Activated CD4-positive, CD25-positive, alpha-beta regulatory T cell treated with anti-CD3 and anti-CD28 coated beads, Interleukin-2, amount 50 U/mL, for 16 hours (primary cell): ENCODE measurements around the gene GATC.
"Not testable (repeated sequence)": the region's sequence is repeated elsewhere in the genome, so short reads cannot be mapped to it uniquely, and the experiment has no call there.

Experiments
- DNase-seq: peaks from one replicate; pipeline ENCODE4 v3.0.0-alpha.2; 2020; ENCODE audit warnings: low read depth, low spot score

The GATC gene

GRCh38 chr12:120470150-120470784 is 24.0 kb downstream of the GATC start:
- DNase-seq, result no peak

- no peak for DNase-seq
Measured at GRCh38 chr12:120472521-120472920, 26.3 kb downstream of the GATC start.

- DNase-seq, result no peak
Measured at GRCh38 chr12:120473807-120474615, 27.8 kb downstream of the GATC start.

- no peak for DNase-seq
Measured at GRCh38 chr12:120474616-120474960, 28.3 kb downstream of the GATC start.

- DNase-seq, result no peak
Measured at GRCh38 chr12:120475643-120476042, 29.4 kb downstream of the GATC start.

GRCh38 chr12:120479458-120479857 is 33.2 kb downstream of the GATC start:
- no peak for DNase-seq

- no peak for DNase-seq
Measured at GRCh38 chr12:120480211-120480610, 34.0 kb downstream of the GATC start.

GRCh38 chr12:120481022-120481767 is 35.0 kb downstream of the GATC start:
- DNase-seq, result no peak

GRCh38 chr12:120483621-120484020 is 37.4 kb downstream of the GATC start:
- no peak for DNase-seq

- no peak for DNase-seq
Measured at GRCh38 chr12:120485961-120486881, 40.0 kb downstream of the GATC start.

- not testable (repeated sequence) for DNase-seq
Measured at GRCh38 chr12:120487552-120487951, 41.3 kb downstream of the GATC start.

GRCh38 chr12:120488057-120488640 is 41.9 kb downstream of the GATC start:
- DNase-seq, result no peak

GRCh38 chr12:120489018-120489417 is 42.8 kb downstream of the GATC start:
- DNase-seq, result no peak

GRCh38 chr12:120490325-120490724 is 44.1 kb downstream of the GATC start:
- no peak for DNase-seq

- no peak for DNase-seq
Measured at GRCh38 chr12:120490833-120491512, 44.7 kb downstream of the GATC start.

- DNase-seq, result no peak
Measured at GRCh38 chr12:120495186-120495730, 49.0 kb downstream of the GATC start.

- peak; percentile 96 for DNase-seq
Measured at GRCh38 chr12:120495731-120496412, 49.6 kb downstream of the GATC start, which contains the start of gene DYNLL1. DYNLL1 (plus strand) TSS chr12:120496113; CDS start chr12:120496422, 309 bp downstream.

- DNase-seq, result no peak
Measured at GRCh38 chr12:120496413-120497340, 50.4 kb downstream of the GATC start.
